GM23338 (cell line): ENCODE results near the gene COX7B2. TPM values are rescaled to one million over a fixed set of nuclear protein-coding genes. Genes with fewer than 3 reads are reported as not detected.

Experiments used
- ATAC-seq: fragments of 200-7000 bp; cut with Tn5 transposase; 3 replicates; pipeline ENCODE4 v1.9.1; 2020
- DNase-seq: peaks from one replicate; pipeline ENCODE4 v3.0.0-alpha.2; 2015; ENCODE audit warnings: low spot score
- H2AFZ ChIP-seq: fragments of 200-600 bp; sonication (generic); 2 replicates; pipeline ENCODE4 v1.8.0; 2016; ENCODE audit warnings: antibody characterized with exemption, mild to moderate bottlenecking, moderate library complexity
- H3F3A ChIP-seq: fragments of 200-600 bp; sonication (generic); replicated peaks from 2 replicates; pipeline ENCODE4 v1.8.0; 2017; ENCODE audit warnings: antibody characterized with exemption, mixed run types, low read depth
- H3K27ac ChIP-seq: fragments of 200-600 bp; sonication (generic); 2 replicates; pipeline ENCODE4 v1.6.1; 2016; ENCODE audit warnings: low read depth
- H3K27me3 ChIP-seq: fragments of 200-600 bp; sonication (generic); 2 replicates; pipeline ENCODE4 v1.8.0; 2016; ENCODE audit warnings: mild to moderate bottlenecking, mixed run types, moderate library complexity; ENCODE audit not compliant: insufficient read depth
- H3K36me3 ChIP-seq: fragments of 200-600 bp; sonication (generic); 2 replicates; pipeline ENCODE4 v1.8.0; 2016; ENCODE audit warnings: mild to moderate bottlenecking; ENCODE audit not compliant: insufficient read depth
- H3K4me1 ChIP-seq: fragments of 200-600 bp; sonication (generic); 2 replicates; pipeline ENCODE4 v1.8.0; 2016; ENCODE audit warnings: mild to moderate bottlenecking, moderate library complexity; ENCODE audit not compliant: insufficient read depth
- H3K4me2 ChIP-seq: fragments of 200-600 bp; sonication (generic); 2 replicates; pipeline ENCODE4 v1.7.1; 2017; ENCODE audit warnings: mixed run types
- H3K4me3 ChIP-seq: fragments of 200-600 bp; sonication (generic); 2 replicates; pipeline ENCODE4 v1.6.1; 2016; ENCODE audit warnings: mixed run types
- H3K79me2 ChIP-seq: fragments of 200-600 bp; sonication (generic); replicated peaks from 2 replicates; pipeline ENCODE4 v1.8.0; 2017; ENCODE audit warnings: mild to moderate bottlenecking; ENCODE audit not compliant: insufficient read depth
- H3K9me2 ChIP-seq: fragments of 200-600 bp; sonication (generic); 2 replicates; pipeline ENCODE4 v1.8.0; 2017; ENCODE audit not compliant: insufficient read depth
- H4K20me1 ChIP-seq: fragments of 200-600 bp; sonication (generic); replicated peaks from 2 replicates; pipeline ENCODE4 v1.8.0; 2017; ENCODE audit warnings: mild to moderate bottlenecking; ENCODE audit not compliant: insufficient read depth
- H3K27ac Mint-ChIP-seq: 2 replicates; pipeline ENCODE4 v1.8.0; 2020; ENCODE audit warnings: inconsistent platforms, mild to moderate bottlenecking, moderate library complexity, mixed read lengths
- H3K27me3 Mint-ChIP-seq: 3 replicates; pipeline ENCODE4 v1.8.0; 2022; ENCODE audit warnings: low read depth, mild to moderate bottlenecking, moderate library complexity, mixed read lengths, inconsistent platforms; ENCODE audit not compliant: insufficient read depth, poor library complexity
- H3K36me3 Mint-ChIP-seq: 3 replicates; pipeline ENCODE4 v1.8.0; 2021; ENCODE audit warnings: low read depth, mild to moderate bottlenecking, inconsistent platforms, moderate library complexity, mixed read lengths
- H3K4me1 Mint-ChIP-seq: 3 replicates; pipeline ENCODE4 v1.8.0; 2020; ENCODE audit warnings: mild to moderate bottlenecking, inconsistent platforms, mixed read lengths
- H3K4me3 Mint-ChIP-seq: 3 replicates; pipeline ENCODE4 v1.8.0; 2021; ENCODE audit warnings: moderate library complexity, mild to moderate bottlenecking, inconsistent platforms, mixed read lengths
- H3K9me3 Mint-ChIP-seq: 3 replicates; pipeline ENCODE4 v1.8.0; 2020; ENCODE audit warnings: moderate library complexity, mild to moderate bottlenecking, inconsistent platforms, mixed read lengths
- CREB1 ChIP-seq: fragments of 250-450 bp; sonication (Bioruptor Pico); IDR thresholded peaks from 2 replicates; pipeline ENCODE4 v1.5.0; 2020; ENCODE audit warnings: low read depth, mild to moderate bottlenecking, moderate library complexity
- CTCF ChIP-seq, 2 experiments: fragments of 200-600 bp in 1 of 2; sonication (generic) in 1 of 2; conservative IDR thresholded peaks; 2 replicates each; pipeline versions ENCODE4 v1.5.1 to v1.6.1; 2016 to 2017; ENCODE audit warnings: antibody characterized with exemption in 2 of 2, low read depth in 2 of 2, mild to moderate bottlenecking in 2 of 2, moderate library complexity in 1 of 2
- EZH2 ChIP-seq: fragments of 200-600 bp; sonication (generic); IDR thresholded peaks from one replicate; pipeline ENCODE4 v1.8.0; 2017; ENCODE audit warnings: antibody characterized with exemption, mild to moderate bottlenecking, low read depth; ENCODE audit not compliant: unreplicated experiment
- EZH2phosphoT487 ChIP-seq: fragments of 200-600 bp; sonication (generic); IDR thresholded peaks from one replicate; pipeline ENCODE4 v1.8.1; 2018; ENCODE audit warnings: antibody characterized with exemption; ENCODE audit not compliant: unreplicated experiment
- JUNB ChIP-seq: IDR thresholded peaks from one replicate; pipeline ENCODE4 v1.6.1; 2016; ENCODE audit warnings: antibody characterized with exemption; ENCODE audit not compliant: unreplicated experiment
- NANOG ChIP-seq: IDR thresholded peaks from 2 replicates; pipeline ENCODE4 v1.6.1; 2016; ENCODE audit warnings: antibody characterized with exemption, borderline replicate concordance
- POLR2AphosphoS5 ChIP-seq: IDR thresholded peaks from 2 replicates; pipeline ENCODE4 v1.6.1; 2016; ENCODE audit warnings: antibody characterized with exemption, low read depth
- STAT1 ChIP-seq: IDR thresholded peaks from one replicate; pipeline ENCODE4 v1.6.1; 2016; ENCODE audit warnings: antibody characterized with exemption; ENCODE audit not compliant: unreplicated experiment
- ZNF114 ChIP-seq: fragments of 250-450 bp; sonication (Bioruptor Pico); IDR thresholded peaks from 2 replicates; pipeline ENCODE4 v1.5.0; 2020; ENCODE audit warnings: mild to moderate bottlenecking, moderate library complexity
- ZNF331 ChIP-seq: fragments of 250-450 bp; sonication (Bioruptor Pico); IDR thresholded peaks from 2 replicates; pipeline ENCODE4 v1.5.0; 2020; ENCODE audit warnings: low read depth, mild to moderate bottlenecking, moderate library complexity
- ZNF462 ChIP-seq: fragments of 250-450 bp; sonication (Bioruptor Pico); IDR thresholded peaks from 2 replicates; pipeline ENCODE4 v1.5.0; 2020; ENCODE audit warnings: mild to moderate bottlenecking, moderate library complexity
- polyA plus RNA-seq: library from polyadenylated mRNA; unstranded; fragments of >200 nt; fragmentation: Nextera tagmentation; extraction: Ambion mirVana; gene quantifications from 2 replicates; pipeline ENCODE4 v1.2.1, GENCODE V29; 2016
- total RNA-seq: library from RNA; depleted of rRNA; stranded (reverse); fragments of >200 nt; shearing (Covaris generic); gene quantifications from 2 replicates; pipeline ENCODE4 v1.2.3, GENCODE V29; 2014

The COX7B2 gene
- total and polyA plus RNA-seq, 2 experiments from 2014 or later, result not detected

- Histone ChIP-seq H3K4me2 (no peak overlapping the region), H3K9me2 (peaks cover 7% of the 10 kb centered on the region), H3K79me2 (no peaks in the 10 kb centered on the region), H2AFZ (no peak overlapping the region), H3K27ac (no peak overlapping the region), H3F3A (no peaks in the 10 kb centered on the region), H3K27me3 (no peaks in the 10 kb centered on the region), H3K4me1 (no peaks in the 10 kb centered on the region), H3K4me3 (no peak overlapping the region), H3K36me3 (no peaks in the 10 kb centered on the region), H4K20me1 (no peaks in the 10 kb centered on the region)
- Mint-ChIP-seq H3K4me1 (no peaks in the 10 kb centered on the region), H3K27me3 (no peaks in the 10 kb centered on the region), H3K27ac (no peak overlapping the region), H3K9me3 (peaks cover 87% of the 10 kb centered on the region), H3K4me3 (no peak overlapping the region), H3K36me3 (peaks cover 5% of the 10 kb centered on the region; the same call in 2 of the 3 replicates)
- DNase-seq (no peak), ATAC-seq (no peak)
- TF ChIP-seq ZNF114 (CRISPR knock-in tag), result no peak
- TF ChIP-seq ZNF462 (CRISPR knock-in tag), result no peak
- no peak for TF ChIP-seq STAT1
- TF ChIP-seq POLR2AphosphoS5, result no peak
- no peak for TF ChIP-seq CTCF (conservative IDR thresholded peaks at IDR 0.05; ENCODE audit: low read depth in 2 of 2)
- no peak for TF ChIP-seq JUNB
- no peak for TF ChIP-seq EZH2
- TF ChIP-seq ZNF331 (CRISPR knock-in tag), result no peak
- no peak for TF ChIP-seq NANOG
- TF ChIP-seq CREB1 (CRISPR knock-in tag), result no peak
- TF ChIP-seq EZH2phosphoT487, result no peak
Observed at GRCh38 chr4:46804781-46805413, 104.1 kb downstream of the COX7B2 start.
